Loucy (cell line): ENCODE data around the gene MNS1.
A peak's percentile ranks its signal among the peaks of the same experiment; 100 is the strongest.

ENCODE experiments used
- H2AFZ ChIP-seq: fragments of 200-600 bp; sonication (generic); 2 replicates; pipeline ENCODE4 v1.6.0; 2016; ENCODE audit warnings: antibody characterized with exemption, mild to moderate bottlenecking, low read length, moderate library complexity
- H3F3A ChIP-seq: fragments of 200-600 bp; 2 replicates; pipeline ENCODE4 v1.6.0; 2016; ENCODE audit warnings: antibody characterized with exemption, low read depth, mild to moderate bottlenecking
- H3K27me3 ChIP-seq: fragments of 200-600 bp; sonication (generic); 2 replicates; pipeline ENCODE4 v1.6.1; 2014; ENCODE audit warnings: low read length, mild to moderate bottlenecking; ENCODE audit not compliant: insufficient read depth, poor library complexity, severe bottlenecking
- H3K36me3 ChIP-seq: fragments of 200-600 bp; sonication (generic); 2 replicates; pipeline ENCODE4 v1.6.1; 2016; ENCODE audit warnings: low read length; ENCODE audit not compliant: insufficient read depth
- H3K4me1 ChIP-seq: fragments of 200-600 bp; sonication (generic); 2 replicates; pipeline ENCODE4 v1.5.1; 2014; ENCODE audit warnings: low read length, mild to moderate bottlenecking; ENCODE audit not compliant: insufficient read depth, poor library complexity, severe bottlenecking
- H3K4me2 ChIP-seq: fragments of 200-600 bp; sonication (generic); 2 replicates; pipeline ENCODE4 v1.6.0; 2014; ENCODE audit warnings: antibody characterized with exemption, low read length, low read depth, mild to moderate bottlenecking; ENCODE audit not compliant: poor library complexity, severe bottlenecking
- H3K4me3 ChIP-seq: fragments of 200-600 bp; sonication (generic); 2 replicates; pipeline ENCODE4 v1.5.1; 2014; ENCODE audit warnings: low read length, mild to moderate bottlenecking, mixed read lengths; ENCODE audit not compliant: poor library complexity, severe bottlenecking
- H3K79me2 ChIP-seq: fragments of 200-600 bp; sonication (generic); 2 replicates; pipeline ENCODE4 v1.6.1; 2014; ENCODE audit warnings: low read length; ENCODE audit not compliant: insufficient read depth
- H3K9ac ChIP-seq: fragments of 200-600 bp; sonication (generic); 2 replicates; pipeline ENCODE4 v1.6.0; 2014; ENCODE audit warnings: mild to moderate bottlenecking, low read depth, low read length, moderate library complexity; ENCODE audit not compliant: poor library complexity, severe bottlenecking
- H3K9me2 ChIP-seq: fragments of 200-600 bp; sonication (generic); replicated peaks from 2 replicates; pipeline ENCODE4 v1.6.1; 2016; ENCODE audit warnings: low read depth, low read length, mixed read lengths
- H3K9me3 ChIP-seq: fragments of 200-600 bp; sonication (generic); 2 replicates; pipeline ENCODE4 v1.6.1; 2014; ENCODE audit warnings: mild to moderate bottlenecking, antibody characterized with exemption, low read length, low read depth; ENCODE audit not compliant: insufficient read depth
- H4K20me1 ChIP-seq: fragments of 200-600 bp; sonication (generic); 2 replicates; pipeline ENCODE4 v1.6.0; 2014; ENCODE audit warnings: antibody characterized with exemption, low read length, mild to moderate bottlenecking; ENCODE audit not compliant: insufficient read depth, poor library complexity, severe bottlenecking
- EZH2phosphoT487 ChIP-seq: fragments of 200-600 bp; IDR thresholded peaks from 2 replicates; pipeline ENCODE4 v1.6.1; 2018; ENCODE audit warnings: antibody characterized with exemption, mild to moderate bottlenecking, moderate library complexity, borderline replicate concordance
- TF ChIP-seq, protein P1 (sequence below): fragments of 200-600 bp; sonication (generic); conservative IDR thresholded peaks from 2 replicates; pipeline ENCODE4 v1.5.1; 2014; ENCODE audit warnings: mild to moderate bottlenecking, antibody characterized with exemption, low read length

Gene MNS1

GRCh38 chr15:56472278-56472677 is 7.3 kb upstream of the MNS1 start:
- peaks cover 15% of the 10 kb centered on the region for H3K4me1 ChIP-seq
- no peaks in the 10 kb centered on the region for H3K79me2 ChIP-seq
- H2AFZ ChIP-seq, result 0 out of 2 replicates have a peak overlapping the region, but pooled peaks have one; percentile 13
- H3K9me2 ChIP-seq, result no peaks in the 10 kb centered on the region
- no peaks in the 10 kb centered on the region for H4K20me1 ChIP-seq
- TF ChIP-seq, protein P1, sequence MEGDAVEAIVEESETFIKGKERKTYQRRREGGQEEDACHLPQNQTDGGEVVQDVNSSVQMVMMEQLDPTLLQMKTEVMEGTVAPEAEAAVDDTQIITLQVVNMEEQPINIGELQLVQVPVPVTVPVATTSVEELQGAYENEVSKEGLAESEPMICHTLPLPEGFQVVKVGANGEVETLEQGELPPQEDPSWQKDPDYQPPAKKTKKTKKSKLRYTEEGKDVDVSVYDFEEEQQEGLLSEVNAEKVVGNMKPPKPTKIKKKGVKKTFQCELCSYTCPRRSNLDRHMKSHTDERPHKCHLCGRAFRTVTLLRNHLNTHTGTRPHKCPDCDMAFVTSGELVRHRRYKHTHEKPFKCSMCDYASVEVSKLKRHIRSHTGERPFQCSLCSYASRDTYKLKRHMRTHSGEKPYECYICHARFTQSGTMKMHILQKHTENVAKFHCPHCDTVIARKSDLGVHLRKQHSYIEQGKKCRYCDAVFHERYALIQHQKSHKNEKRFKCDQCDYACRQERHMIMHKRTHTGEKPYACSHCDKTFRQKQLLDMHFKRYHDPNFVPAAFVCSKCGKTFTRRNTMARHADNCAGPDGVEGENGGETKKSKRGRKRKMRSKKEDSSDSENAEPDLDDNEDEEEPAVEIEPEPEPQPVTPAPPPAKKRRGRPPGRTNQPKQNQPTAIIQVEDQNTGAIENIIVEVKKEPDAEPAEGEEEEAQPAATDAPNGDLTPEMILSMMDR, result no peak
- no peak for TF ChIP-seq EZH2phosphoT487
- H3K4me2 ChIP-seq, result no peak overlapping the region
- no peak overlapping the region for H3K9ac ChIP-seq
- no peak overlapping the region for H3K4me3 ChIP-seq
- no peaks in the 10 kb centered on the region for H3K36me3 ChIP-seq
- no peaks in the 10 kb centered on the region for H3K9me3 ChIP-seq
- no peaks in the 10 kb centered on the region for H3K27me3 ChIP-seq
- H3F3A ChIP-seq, result no peaks in the 10 kb centered on the region

DNA sequence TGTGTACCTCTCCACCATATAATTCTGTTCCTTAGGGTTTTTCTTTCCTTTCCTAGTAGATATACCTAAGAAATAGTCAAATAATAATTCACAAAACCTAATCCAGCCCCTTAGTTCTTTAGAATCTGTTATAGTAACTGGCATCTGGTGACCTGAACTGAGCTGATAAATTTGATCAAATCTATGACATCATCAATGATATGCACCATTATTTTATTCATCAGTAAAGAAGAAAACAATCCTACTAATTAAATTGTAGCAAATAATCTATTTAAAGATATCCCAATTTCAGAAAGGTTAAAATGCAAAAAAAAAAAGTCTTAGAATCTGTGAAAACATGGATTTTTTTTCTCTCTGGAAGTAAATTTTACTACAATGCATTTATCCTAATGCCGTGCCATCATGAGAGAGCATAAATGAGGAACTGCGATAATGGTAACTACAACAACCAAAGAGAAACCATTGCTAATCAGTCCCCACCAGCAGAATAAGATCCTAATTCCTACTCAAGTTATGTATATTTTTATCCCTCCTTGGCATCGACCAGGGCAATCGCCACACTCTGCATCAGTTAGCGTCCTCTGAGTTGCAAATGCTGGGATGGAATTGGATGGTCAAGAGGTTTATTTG is 6.6 kb upstream of the MNS1 start:
- H3K4me2 ChIP-seq, result no peak overlapping the region
- no peak overlapping the region for H3K9ac ChIP-seq
- peaks cover 15% of the 10 kb centered on the region for H3K4me1 ChIP-seq
- no peaks in the 10 kb centered on the region for H3K27me3 ChIP-seq
- no peaks in the 10 kb centered on the region for H3K9me3 ChIP-seq
- no peaks in the 10 kb centered on the region for H3F3A ChIP-seq
- no peak for TF ChIP-seq EZH2phosphoT487
- TF ChIP-seq, protein P1, result no peak
- H4K20me1 ChIP-seq, result no peaks in the 10 kb centered on the region
- H3K9me2 ChIP-seq, result no peaks in the 10 kb centered on the region
- H3K4me3 ChIP-seq, result no peak overlapping the region
- H3K36me3 ChIP-seq, result no peaks in the 10 kb centered on the region
- H3K79me2 ChIP-seq, result no peaks in the 10 kb centered on the region
- H2AFZ ChIP-seq, result 0 out of 2 replicates have a peak overlapping the region, but pooled peaks have one; percentile 13

- Histone ChIP-seq H2AFZ (peak overlapping the region; percentile 71), H3K4me3 (no peak overlapping the region), H3K27me3 (no peaks in the 10 kb centered on the region), H3K9me2 (no peaks in the 10 kb centered on the region), H3K9ac (no peak overlapping the region), H3F3A (no peaks in the 10 kb centered on the region), H3K4me2 (peak overlapping the region; percentile 77), H3K36me3 (no peaks in the 10 kb centered on the region), H3K9me3 (no peaks in the 10 kb centered on the region), H4K20me1 (no peaks in the 10 kb centered on the region), H3K79me2 (no peaks in the 10 kb centered on the region), H3K4me1 (peaks cover 24% of the 10 kb centered on the region)
- no peak for TF ChIP-seq EZH2phosphoT487
- TF ChIP-seq, protein P1, result no peak
Observed at GRCh38 chr15:56469483-56469882, 4.5 kb upstream of the MNS1 start.
